Left cardiac atrium (tissue), 4 donors: ENCODE measurements around the gene C1orf232. TPM values are rescaled to one million over a fixed set of nuclear protein-coding genes. Genes with fewer than 3 reads are reported as not detected.

Source experiments
- ATAC-seq, 2 donors: fragments of 200-7000 bp; cut with Tn5 transposase; one replicate each; pipeline ENCODE4 v1.9.1; 2020; ENCODE audit warnings: mild to moderate bottlenecking in 2 of 2, moderate library complexity in 2 of 2
- DNase-seq: peaks from one replicate; pipeline ENCODE4 v3.0.0-alpha.2; 2020
- intact Hi-C, 2 donors: fragments of 100-400 bp; cut with DNase I; formaldehyde crosslinking; loops; one replicate each; pipeline versions ENCODE4 v1.14.1 to v1.15.1; 2022 to 2023
- total RNA-seq, 2 donors: library from RNA; stranded (reverse); fragmentation: NEBNext Ultra II Directional; extraction: Animal tissue kit (Norgen Biotek cat#: 25700); gene quantifications; one replicate each; pipeline ENCODE4 v1.2.1, GENCODE V29; 2021
- donor health status: DM: no; HTN: yes; CAD: no.
- donor health status: DM: no; HTN: yes; CAD: no; lungs with severe emphysema.
- donor health status: DM: yes; HTN: yes; CAD: no.
- donor health status: Dilated cardiomyopathy.

The C1orf232 gene
- total RNA-seq, 2 donors from 2014 or later = not detected

DNA sequence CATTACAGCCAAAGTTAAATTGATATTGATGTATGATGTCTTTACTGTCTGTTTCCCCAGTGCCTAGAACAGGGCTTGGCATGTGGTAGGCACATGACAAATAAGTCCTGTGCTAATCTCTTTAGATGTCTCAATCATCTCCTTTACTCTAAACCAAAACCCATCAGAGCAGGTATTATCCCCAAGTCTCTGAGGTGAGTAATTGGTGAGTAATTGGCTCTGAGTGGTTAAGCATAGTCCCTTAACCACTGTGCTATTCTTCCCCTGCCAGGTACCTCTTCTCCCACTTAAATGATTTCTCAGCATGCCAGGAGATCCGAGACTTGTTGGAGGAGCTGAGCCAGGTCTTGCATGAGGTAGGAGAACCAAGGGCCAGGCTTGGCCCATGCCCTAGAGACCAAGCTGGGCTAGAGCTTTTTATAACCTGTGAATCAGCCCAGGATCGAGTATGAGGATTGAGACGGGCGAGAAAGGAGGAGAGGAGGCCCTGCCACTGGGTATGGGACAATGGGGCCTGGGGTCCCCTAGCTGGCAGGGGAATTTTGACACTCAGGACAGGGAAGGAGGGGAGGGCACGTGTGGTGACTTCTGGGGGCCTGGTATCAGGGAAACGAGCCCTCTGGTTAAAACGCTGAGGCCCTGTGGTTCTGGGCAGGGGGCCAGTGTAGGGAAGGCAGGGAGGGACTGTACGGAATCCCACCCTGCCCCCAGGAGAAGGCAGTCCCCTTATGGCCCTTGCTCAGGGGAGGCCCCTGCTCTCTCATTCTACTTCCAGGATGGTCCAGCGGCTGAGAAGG is 13.0 kb upstream of the C1orf232 start:
- no peak for DNase-seq
- peak in 1 of 2 donors; percentile 22 for ATAC-seq
- intact Hi-C loops = no loop called here

GRCh38 chr1:26180010-26180506 is 11.3 kb upstream of the C1orf232 start:
- DNase-seq (no peak), ATAC-seq (no peak)
- intact Hi-C loops = no loop called here

- no peak for DNase-seq
- intact Hi-C loops = no loop called here
- ATAC-seq = no peak
Observed at GRCh38 chr1:26177182-26177684, 8.5 kb upstream of the C1orf232 start, which contains the start of gene CNKSR1. Gene CNKSR1 (plus strand): TSS chr1:26177491. CDS start chr1:26177548, 57 bp downstream.

DNA sequence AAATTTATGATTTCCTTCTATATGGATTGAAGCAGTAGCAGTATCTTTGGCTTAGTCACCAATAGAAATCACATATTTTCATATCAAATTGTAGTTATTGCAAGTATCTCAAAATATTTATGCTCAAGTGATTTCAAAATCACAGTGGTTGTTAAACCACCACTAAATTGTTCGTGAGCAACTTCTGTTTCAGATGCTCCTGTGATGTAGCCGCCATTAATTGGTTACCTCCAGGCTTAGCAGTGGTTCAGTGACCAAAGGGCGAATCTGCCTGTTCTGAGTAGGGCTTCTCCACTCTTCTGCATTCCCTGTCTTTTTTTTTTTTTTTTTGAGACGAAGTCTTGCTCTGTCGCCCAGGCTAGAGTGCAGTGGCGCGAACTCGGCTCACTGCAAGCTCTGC is 6.6 kb upstream of the C1orf232 start:
- intact Hi-C loops = no loop called here
- DNase-seq (no peak), ATAC-seq (no peak)

GRCh38 chr1:26171084-26172072 is 2.6 kb upstream of the C1orf232 start, which contains the start of gene ZNF593OS:
Gene ZNF593OS (minus strand): TSS chr1:26171832. CDS start chr1:26171661, 171 bp downstream.
- DNase-seq (no peak), ATAC-seq (no peak)
- intact Hi-C loops = loop anchor here in 1 of 2 donors (5.0 kb wide), 1 partner anchor 61 kb away; the partner anchor contains the start of gene CEP85

DNA sequence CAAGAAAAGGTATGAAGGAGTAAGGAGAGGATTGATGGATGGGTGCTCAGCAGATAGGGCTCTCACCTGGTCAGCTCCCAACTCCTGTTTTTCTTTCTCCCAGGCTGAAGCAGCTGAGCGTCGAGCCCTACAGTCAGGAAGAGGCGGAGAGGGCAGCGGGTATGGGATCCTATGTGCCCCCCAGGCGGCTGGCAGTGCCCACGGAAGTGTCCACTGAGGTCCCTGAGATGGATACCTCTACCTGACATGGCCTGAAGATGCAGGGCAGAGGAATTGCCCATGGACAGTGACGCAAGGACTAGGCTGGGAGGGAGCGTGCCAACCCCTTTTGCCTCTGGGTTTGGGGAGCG is 1.7 kb upstream of the C1orf232 start:
- DNase-seq = no peak
- intact Hi-C loops = loop anchor here in 1 of 2 donors (5.0 kb wide), 1 partner anchor 62 kb away; the partner anchor contains the start of gene CEP85
- peak in 1 of 2 donors; percentile 1 for ATAC-seq

GRCh38 chr1:26169669-26170471 is 1.1 kb upstream of the C1orf232 start, which contains the start of gene ZNF593:
Gene ZNF593 (plus strand): TSS chr1:26169908. CDS start chr1:26169984, 76 bp downstream.
- intact Hi-C loops = loop anchor here (5.0 to 10.0 kb wide), 2 partner anchors 62 to 275 kb away; partner anchors contain the start of gene CEP85 (in 1 of the 2)
- DNase-seq (peak; percentile 95), ATAC-seq (peak; percentile 98 to 99)

DNA sequence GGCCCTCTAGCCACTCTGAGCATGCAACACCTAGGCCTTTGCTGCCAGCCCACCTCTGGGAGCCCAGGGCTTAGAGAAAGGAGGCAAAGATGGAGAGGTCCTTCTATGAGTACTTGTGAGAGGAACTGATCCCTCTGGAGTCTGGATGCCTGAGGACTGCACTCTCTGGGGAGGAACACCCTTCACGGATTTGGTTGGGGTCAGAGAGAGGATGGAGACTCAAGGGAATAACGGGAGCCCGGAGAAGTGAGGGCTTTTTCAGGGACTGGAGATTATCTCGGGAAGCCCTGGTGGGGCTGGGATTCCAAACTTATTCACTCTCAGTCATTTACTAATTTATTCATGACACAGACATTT is 413 bp upstream of the C1orf232 start:
- DNase-seq = no peak
- no peak for ATAC-seq
- intact Hi-C loops = loop anchor here in 1 of 2 donors (10.0 kb wide), 1 partner anchor 274 kb away; no protein-coding TSS in a partner anchor

DNA sequence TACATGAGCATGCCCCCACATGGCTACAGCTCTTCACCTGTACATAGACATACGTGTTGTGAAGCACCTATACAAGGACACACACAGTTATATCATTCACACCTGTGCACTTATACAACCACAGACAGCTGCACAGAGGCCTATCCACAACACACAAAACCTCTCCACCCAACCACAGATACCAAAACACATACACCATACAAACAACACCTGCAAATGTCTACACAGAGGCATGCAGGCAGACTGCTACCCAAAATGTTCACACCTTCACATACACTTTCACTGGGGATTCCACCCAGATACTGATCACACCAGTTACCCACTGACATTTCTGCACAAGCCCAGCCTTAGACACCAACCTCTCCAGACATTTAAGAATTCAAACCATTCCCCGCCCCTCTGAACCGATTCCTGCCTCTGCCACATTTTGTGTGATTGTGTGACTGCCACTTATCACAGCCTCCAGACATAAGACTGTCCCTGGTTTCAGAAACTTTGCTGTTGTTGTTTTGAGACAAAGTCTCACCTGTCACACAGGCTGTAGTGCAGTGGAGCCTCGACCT is 2.0 kb downstream of the C1orf232 start:
- DNase-seq (no peak), ATAC-seq (no peak)
- intact Hi-C loops = loop anchor here in 1 of 2 donors (10.0 kb wide), 1 partner anchor 272 kb away; no protein-coding TSS in a partner anchor

DNA sequence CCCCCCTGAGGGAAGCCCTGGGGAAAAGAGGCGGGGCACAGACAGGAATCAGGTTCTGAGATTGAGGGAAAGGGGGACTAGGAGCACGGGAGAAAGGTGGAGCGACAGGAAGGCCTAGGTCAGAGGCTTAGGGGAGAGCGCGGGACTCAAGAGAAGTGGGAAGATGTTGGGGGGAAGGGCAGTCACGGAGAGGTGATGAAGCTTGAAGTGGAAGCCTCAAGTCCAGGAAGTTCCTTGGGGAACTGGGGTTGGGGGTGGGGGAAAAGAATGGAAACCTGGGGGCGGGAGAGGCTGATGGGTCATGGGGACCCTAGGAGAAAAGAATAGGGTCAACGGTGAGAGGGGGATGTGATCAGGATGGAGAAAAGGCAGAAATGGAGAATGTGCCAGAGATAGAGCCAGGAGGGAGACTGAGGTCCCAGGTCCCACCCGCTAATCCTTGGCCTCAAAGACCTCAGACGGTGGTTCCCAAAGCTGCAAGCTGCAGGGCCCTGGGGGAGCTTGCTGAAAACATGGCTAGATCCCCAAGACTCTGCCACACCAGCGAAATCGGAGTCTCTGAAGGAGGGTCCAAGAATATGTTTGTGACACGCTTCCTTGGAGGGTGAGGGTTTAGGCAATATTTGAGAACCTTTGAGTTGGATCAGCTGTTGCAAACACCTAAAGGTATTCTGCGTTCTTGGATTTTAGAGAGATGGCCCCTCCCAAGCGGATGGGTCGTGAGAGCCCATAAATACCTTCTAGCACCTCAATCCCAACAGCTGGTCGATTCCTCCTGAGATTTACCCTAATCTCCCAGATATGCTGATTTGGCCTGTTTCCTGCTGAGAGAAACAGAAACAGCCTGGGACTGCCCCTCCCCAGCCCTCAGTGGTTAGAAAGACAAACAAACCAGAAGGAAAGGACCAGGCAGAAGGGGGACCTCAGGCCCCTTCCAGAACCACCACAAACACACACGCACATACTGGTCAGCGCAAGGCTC is 3.6 kb downstream of the C1orf232 start:
- intact Hi-C loops = loop anchor here (1.0 to 10.0 kb wide), 2 partner anchors 60 to 270 kb away; no protein-coding TSS in a partner anchor
- ATAC-seq (no peak), DNase-seq (no peak)

- DNase-seq = peak; percentile 59
- peak; percentile 47 to 58 for ATAC-seq
- intact Hi-C loops = loop anchor here (1.0 to 10.0 kb wide), 2 partner anchors 59 to 269 kb away; no protein-coding TSS in a partner anchor
Observed at GRCh38 chr1:26164036-26164860, 4.5 kb downstream of the C1orf232 start.

- DNase-seq (no peak), ATAC-seq (no peak)
- intact Hi-C loops = loop anchor here (1.0 to 10.0 kb wide), 2 partner anchors 58 to 269 kb away; no protein-coding TSS in a partner anchor
Observed at GRCh38 chr1:26163684-26164035, 5.1 kb downstream of the C1orf232 start.

- no peak for DNase-seq
- intact Hi-C loops = loop anchor here (1.0 to 10.0 kb wide), 2 partner anchors 127 to 267 kb away; no protein-coding TSS in a partner anchor
- ATAC-seq = no peak
Observed at GRCh38 chr1:26162220-26162709, 6.5 kb downstream of the C1orf232 start.

DNA sequence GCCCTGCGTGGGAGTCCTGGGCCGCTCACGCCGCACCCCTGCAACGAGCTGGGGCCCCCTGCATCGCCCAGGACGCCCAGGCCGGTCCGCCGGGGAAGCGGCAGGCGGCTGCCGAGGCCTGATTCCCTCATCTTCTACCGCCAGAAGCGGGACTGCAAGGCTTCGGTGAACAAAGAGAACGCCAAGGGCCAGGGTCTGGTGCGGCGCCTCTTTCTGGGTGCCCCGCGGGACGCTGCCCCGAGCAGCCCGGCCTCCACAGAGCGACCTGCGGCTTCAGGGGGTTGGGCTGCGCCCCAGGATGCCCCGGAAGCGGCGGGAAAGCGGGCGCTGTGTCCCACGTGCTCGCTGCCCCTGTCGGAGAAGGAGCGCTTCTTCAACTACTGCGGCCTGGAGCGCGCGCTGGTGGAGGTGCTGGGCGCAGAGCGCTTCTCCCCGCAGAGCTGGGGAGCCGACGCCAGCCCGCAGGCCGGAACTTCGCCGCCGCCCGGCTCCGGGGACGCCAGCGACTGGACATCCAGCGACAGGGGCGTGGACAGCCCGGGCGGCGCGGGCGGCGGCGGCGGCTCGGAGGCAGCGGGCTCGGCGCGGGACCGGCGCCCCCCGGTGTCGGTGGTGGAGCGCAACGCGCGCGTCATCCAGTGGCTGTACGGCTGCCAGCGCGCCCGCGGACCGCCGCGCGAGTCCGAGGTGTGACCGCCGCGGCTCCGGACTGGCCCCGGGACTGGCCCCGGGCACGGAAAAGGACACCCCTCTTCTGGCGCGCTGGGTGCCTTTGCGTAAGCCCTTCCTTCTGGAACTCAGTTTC is 7.1 kb downstream of the C1orf232 start:
- intact Hi-C loops = loop anchor here (1.0 to 10.0 kb wide), 2 partner anchors 126 to 267 kb away; no protein-coding TSS in a partner anchor
- DNase-seq (peak; percentile 80), ATAC-seq (peak; percentile 65 to 66)
